Activated naive CD8-positive, alpha-beta T cell treated with anti-CD3 and anti-CD28 coated beads, Interleukin-2, amount 50 U/mL, for 24 hours (primary cell): Measurements from ENCODE around the gene TMEM245.

Experiments
- ATAC-seq: fragments of 150-1000 bp; cut with Tn5 transposase; one replicate; pipeline ENCODE4 v1.10.0; 2021
- DNase-seq: peaks from one replicate; pipeline ENCODE4 v3.0.0; 2021
- H3K27ac Mint-ChIP-seq: one replicate; pipeline ENCODE4 v1.8.0; 2021; ENCODE audit warnings: mild to moderate bottlenecking, mixed read lengths
- H3K27me3 Mint-ChIP-seq: one replicate; pipeline ENCODE4 v1.8.0; 2021; ENCODE audit warnings: mixed read lengths
- H3K36me3 Mint-ChIP-seq: one replicate; pipeline ENCODE4 v1.8.0; 2021; ENCODE audit warnings: low read depth, mixed read lengths
- H3K4me1 Mint-ChIP-seq: one replicate; pipeline ENCODE4 v1.8.0; 2021; ENCODE audit warnings: mixed read lengths
- H3K4me3 Mint-ChIP-seq: one replicate; pipeline ENCODE4 v1.8.0; 2021; ENCODE audit warnings: mild to moderate bottlenecking, moderate library complexity, mixed read lengths
- H3K9me3 Mint-ChIP-seq: one replicate; pipeline ENCODE4 v1.8.0; 2021; ENCODE audit warnings: mixed read lengths

TMEM245 gene

GRCh38 chr9:109120204-109120789 is 550 bp upstream of the TMEM245 start:
- DNase-seq (no peak), ATAC-seq (no peak)
- Mint-ChIP-seq H3K4me3 (peak overlapping the region; percentile 92), H3K4me1 (peaks cover 39% of the 10 kb centered on the region), H3K9me3 (no peaks in the 10 kb centered on the region), H3K36me3 (peaks cover 19% of the 10 kb centered on the region), H3K27me3 (no peaks in the 10 kb centered on the region), H3K27ac (peak overlapping the region; percentile 39)

- ATAC-seq, result no peak
- H3K4me3 Mint-ChIP-seq, result peak overlapping the region; percentile 92
- H3K9me3 Mint-ChIP-seq, result no peaks in the 10 kb centered on the region
- H3K27me3 Mint-ChIP-seq, result no peaks in the 10 kb centered on the region
- peaks cover 26% of the 10 kb centered on the region for H3K36me3 Mint-ChIP-seq
- peak overlapping the region; percentile 88 for H3K27ac Mint-ChIP-seq
- peaks cover 52% of the 10 kb centered on the region for H3K4me1 Mint-ChIP-seq
- DNase-seq, result no peak
Measured at GRCh38 chr9:109118808-109119438, 824 bp downstream of the TMEM245 start.

- Mint-ChIP-seq H3K4me1 (peaks cover 60% of the 10 kb centered on the region), H3K4me3 (peak overlapping the region; percentile 92), H3K36me3 (peaks cover 26% of the 10 kb centered on the region), H3K27me3 (no peaks in the 10 kb centered on the region), H3K9me3 (no peaks in the 10 kb centered on the region), H3K27ac (peak overlapping the region; percentile 88)
- DNase-seq (peak; percentile 31), ATAC-seq (peak; percentile 61)
Measured at GRCh38 chr9:109117856-109118807, 1.6 kb downstream of the TMEM245 start.

GRCh38 chr9:109115931-109116526 is 3.7 kb downstream of the TMEM245 start:
- Mint-ChIP-seq H3K4me3 (peak overlapping the region; percentile 36), H3K27ac (no peak overlapping the region), H3K4me1 (peaks cover 77% of the 10 kb centered on the region), H3K36me3 (peaks cover 27% of the 10 kb centered on the region), H3K9me3 (no peaks in the 10 kb centered on the region), H3K27me3 (no peaks in the 10 kb centered on the region)
- no peak for ATAC-seq
- no peak for DNase-seq

- no peaks in the 10 kb centered on the region for H3K9me3 Mint-ChIP-seq
- peaks cover 27% of the 10 kb centered on the region for H3K36me3 Mint-ChIP-seq
- H3K27me3 Mint-ChIP-seq, result no peaks in the 10 kb centered on the region
- H3K4me1 Mint-ChIP-seq, result peaks cover 83% of the 10 kb centered on the region
- peak overlapping the region; percentile 74 for H3K27ac Mint-ChIP-seq
- H3K4me3 Mint-ChIP-seq, result peak overlapping the region; percentile 33
- ATAC-seq (no peak), DNase-seq (no peak)
Measured at GRCh38 chr9:109114670-109115069, 5.1 kb downstream of the TMEM245 start.

- Mint-ChIP-seq H3K27me3 (no peaks in the 10 kb centered on the region), H3K36me3 (peaks cover 27% of the 10 kb centered on the region), H3K9me3 (no peaks in the 10 kb centered on the region), H3K4me1 (peaks cover 89% of the 10 kb centered on the region), H3K4me3 (peak overlapping the region; percentile 33), H3K27ac (peak overlapping the region; percentile 74)
- no peak for DNase-seq
- no peak for ATAC-seq
Measured at GRCh38 chr9:109113892-109114609, 5.7 kb downstream of the TMEM245 start.

GRCh38 chr9:109113254-109113653 is 6.5 kb downstream of the TMEM245 start:
- H3K9me3 Mint-ChIP-seq, result no peaks in the 10 kb centered on the region
- peaks cover 27% of the 10 kb centered on the region for H3K36me3 Mint-ChIP-seq
- H3K4me1 Mint-ChIP-seq, result peaks cover 94% of the 10 kb centered on the region
- no peak overlapping the region for H3K4me3 Mint-ChIP-seq
- DNase-seq, result no peak
- no peak for ATAC-seq
- H3K27me3 Mint-ChIP-seq, result no peaks in the 10 kb centered on the region
- H3K27ac Mint-ChIP-seq, result peak overlapping the region; percentile 36

- Mint-ChIP-seq H3K4me1 (peaks cover 87% of the 10 kb centered on the region), H3K9me3 (no peaks in the 10 kb centered on the region), H3K27me3 (no peaks in the 10 kb centered on the region), H3K4me3 (peak overlapping the region; percentile 70), H3K27ac (peak overlapping the region; percentile 90), H3K36me3 (peaks cover 20% of the 10 kb centered on the region)
- ATAC-seq, result peak; percentile 72
- no peak for DNase-seq
Measured at GRCh38 chr9:109110329-109111021, 9.3 kb downstream of the TMEM245 start.

GRCh38 chr9:109109967-109110328 is 9.8 kb downstream of the TMEM245 start:
- peak overlapping the region; percentile 90 for H3K27ac Mint-ChIP-seq
- peaks cover 25% of the 10 kb centered on the region for H3K36me3 Mint-ChIP-seq
- H3K4me3 Mint-ChIP-seq, result peak overlapping the region; percentile 70
- peaks cover 84% of the 10 kb centered on the region for H3K4me1 Mint-ChIP-seq
- H3K27me3 Mint-ChIP-seq, result no peaks in the 10 kb centered on the region
- ATAC-seq (no peak), DNase-seq (no peak)
- H3K9me3 Mint-ChIP-seq, result no peaks in the 10 kb centered on the region

- ATAC-seq (no peak), DNase-seq (no peak)
- peaks cover 32% of the 10 kb centered on the region for H3K36me3 Mint-ChIP-seq
- H3K27me3 Mint-ChIP-seq, result no peaks in the 10 kb centered on the region
- H3K4me1 Mint-ChIP-seq, result peaks cover 76% of the 10 kb centered on the region
- H3K4me3 Mint-ChIP-seq, result no peak overlapping the region
- peaks cover 4% of the 10 kb centered on the region for H3K9me3 Mint-ChIP-seq
- H3K27ac Mint-ChIP-seq, result peak overlapping the region; percentile 65
Measured at GRCh38 chr9:109108318-109108717, 11.4 kb downstream of the TMEM245 start.

- DNase-seq (no peak), ATAC-seq (peak; percentile 86)
- Mint-ChIP-seq H3K4me1 (peaks cover 75% of the 10 kb centered on the region), H3K4me3 (peak overlapping the region; percentile 27), H3K9me3 (peaks cover 5% of the 10 kb centered on the region), H3K27ac (peak overlapping the region; percentile 86), H3K36me3 (peaks cover 39% of the 10 kb centered on the region), H3K27me3 (no peaks in the 10 kb centered on the region)
Measured at GRCh38 chr9:109107402-109108240, 12.1 kb downstream of the TMEM245 start.

GRCh38 chr9:109101810-109102209 is 17.9 kb downstream of the TMEM245 start:
- peak; percentile 94 for ATAC-seq
- DNase-seq, result no peak
- Mint-ChIP-seq H3K9me3 (peaks cover 5% of the 10 kb centered on the region), H3K4me3 (peak overlapping the region; percentile 32), H3K4me1 (peaks cover 71% of the 10 kb centered on the region), H3K36me3 (peaks cover 62% of the 10 kb centered on the region), H3K27ac (peak overlapping the region; percentile 93), H3K27me3 (no peaks in the 10 kb centered on the region)

GRCh38 chr9:109101202-109101595 is 18.5 kb downstream of the TMEM245 start:
- Mint-ChIP-seq H3K9me3 (peaks cover 5% of the 10 kb centered on the region), H3K36me3 (peaks cover 57% of the 10 kb centered on the region), H3K4me1 (peaks cover 72% of the 10 kb centered on the region), H3K27ac (peak overlapping the region; percentile 93), H3K27me3 (no peaks in the 10 kb centered on the region), H3K4me3 (peak overlapping the region; percentile 32)
- DNase-seq (no peak), ATAC-seq (peak; percentile 35)
